ENCODE measurements around the gene APBB1.

GRCh38 chr11:6417907-6418556, 862 bp downstream of the APBB1 start:
- TF ChIP-seq EZH2 (IDR thresholded peaks at IDR 0.05; ENCODE audit: borderline replicate concordance, low read depth, low read length, poor library complexity, severe bottlenecking): no peak
- no peak for TF ChIP-seq CTCF (conservative IDR thresholded peaks at IDR 0.05; ENCODE audit: low read depth, low read length)

Data from A673 (cell line).